HEK293 (cell line): Measurements from ENCODE around the gene DIP2C.

Experiments used
- BCL6B ChIP-seq: fragments of 450-650 bp; formaldehyde crosslinking; IDR thresholded peaks from 2 replicates; pipeline ENCODE4 v1.5.1; 2017; ENCODE audit warnings: missing biosample characterization, missing genetic modification characterization
- EGR2 ChIP-seq: fragments of 450-650 bp; formaldehyde crosslinking; IDR thresholded peaks from 2 replicates; pipeline ENCODE4 v1.5.1; 2016; ENCODE audit warnings: low read depth, missing biosample characterization, missing genetic modification characterization
- GLI4 ChIP-seq: fragments of 450-650 bp; formaldehyde crosslinking; IDR thresholded peaks from 2 replicates; pipeline ENCODE4 v1.5.1; 2016; ENCODE audit warnings: missing biosample characterization, missing genetic modification characterization
- GLIS1 ChIP-seq: fragments of 450-650 bp; formaldehyde crosslinking; IDR thresholded peaks from 2 replicates; pipeline ENCODE4 v1.5.1; 2016; ENCODE audit warnings: missing biosample characterization, missing genetic modification characterization
- OVOL3 ChIP-seq: fragments of 450-650 bp; formaldehyde crosslinking; IDR thresholded peaks from 2 replicates; pipeline ENCODE4 v1.5.1; 2016; ENCODE audit warnings: missing biosample characterization, missing genetic modification characterization
- PRDM6 ChIP-seq: fragments of 450-650 bp; formaldehyde crosslinking; IDR thresholded peaks from 2 replicates; pipeline ENCODE4 v1.5.1; 2017; ENCODE audit warnings: missing biosample characterization, missing genetic modification characterization
- REST ChIP-seq: fragments of 450-650 bp; formaldehyde crosslinking; IDR thresholded peaks from 2 replicates; pipeline ENCODE4 v1.5.1; 2016; ENCODE audit warnings: missing biosample characterization, missing genetic modification characterization
- SCRT1 ChIP-seq: fragments of 450-650 bp; formaldehyde crosslinking; IDR thresholded peaks from 2 replicates; pipeline ENCODE4 v1.5.1; 2016; ENCODE audit warnings: missing biosample characterization, missing genetic modification characterization, borderline replicate concordance
- SCRT2 ChIP-seq: fragments of 450-650 bp; formaldehyde crosslinking; IDR thresholded peaks from 2 replicates; pipeline ENCODE4 v1.5.1; 2016; ENCODE audit warnings: missing biosample characterization, missing genetic modification characterization
- SETDB1 ChIP-seq: IDR thresholded peaks from one replicate; pipeline ENCODE4 v1.6.1; 2017; ENCODE audit warnings: mild to moderate bottlenecking, low read length, moderate library complexity, mixed read lengths; ENCODE audit not compliant: insufficient read length
- YY1 ChIP-seq: fragments of 450-650 bp; formaldehyde crosslinking; IDR thresholded peaks from 2 replicates; pipeline ENCODE4 v1.5.1; 2018; ENCODE audit warnings: missing biosample characterization, missing genetic modification characterization
- ZFHX2 ChIP-seq: fragments of 450-650 bp; formaldehyde crosslinking; conservative IDR thresholded peaks from 2 replicates; pipeline ENCODE4 v1.5.1; 2016; ENCODE audit warnings: missing biosample characterization, missing genetic modification characterization
- ZFP3 ChIP-seq: fragments of 450-650 bp; formaldehyde crosslinking; IDR thresholded peaks from 2 replicates; pipeline ENCODE4 v1.5.1; 2016; ENCODE audit warnings: low read depth, missing biosample characterization, missing genetic modification characterization
- ZFP69B ChIP-seq: fragments of 450-650 bp; formaldehyde crosslinking; IDR thresholded peaks from 2 replicates; pipeline ENCODE4 v1.5.1; 2016; ENCODE audit warnings: missing biosample characterization, missing genetic modification characterization
- ZNF140 ChIP-seq: fragments of 450-650 bp; formaldehyde crosslinking; IDR thresholded peaks from 2 replicates; pipeline ENCODE4 v1.5.1; 2016; ENCODE audit warnings: missing biosample characterization, missing genetic modification characterization
- ZNF175 ChIP-seq: fragments of 450-650 bp; formaldehyde crosslinking; IDR thresholded peaks from 2 replicates; pipeline ENCODE4 v1.5.1; 2016; ENCODE audit warnings: missing biosample characterization, missing genetic modification characterization
- ZNF292 ChIP-seq: fragments of 450-650 bp; formaldehyde crosslinking; IDR thresholded peaks from 2 replicates; pipeline ENCODE4 v1.5.1; 2016; ENCODE audit warnings: low read depth, missing biosample characterization, missing genetic modification characterization, borderline replicate concordance
- ZNF416 ChIP-seq: fragments of 450-650 bp; formaldehyde crosslinking; IDR thresholded peaks from 2 replicates; pipeline ENCODE4 v1.5.1; 2016; ENCODE audit warnings: missing biosample characterization, missing genetic modification characterization
- ZNF433 ChIP-seq: fragments of 450-650 bp; formaldehyde crosslinking; IDR thresholded peaks from 2 replicates; pipeline ENCODE4 v1.5.1; 2016; ENCODE audit warnings: missing biosample characterization, missing genetic modification characterization, low read depth
- ZNF621 ChIP-seq: fragments of 450-650 bp; formaldehyde crosslinking; IDR thresholded peaks from 2 replicates; pipeline ENCODE4 v1.5.1; 2017; ENCODE audit warnings: missing biosample characterization, missing genetic modification characterization
- ZNF623 ChIP-seq: fragments of 450-650 bp; formaldehyde crosslinking; IDR thresholded peaks from 2 replicates; pipeline ENCODE4 v1.5.1; 2016; ENCODE audit warnings: missing biosample characterization, missing genetic modification characterization
- ZNF654 ChIP-seq: fragments of 450-650 bp; formaldehyde crosslinking; IDR thresholded peaks from 2 replicates; pipeline ENCODE4 v1.5.1; 2016; ENCODE audit warnings: low read depth, missing biosample characterization, missing genetic modification characterization
- ZNF843 ChIP-seq: fragments of 450-650 bp; formaldehyde crosslinking; IDR thresholded peaks from 2 replicates; pipeline ENCODE4 v1.5.1; 2016; ENCODE audit warnings: missing biosample characterization, missing genetic modification characterization
- TF ChIP-seq, protein P1 (sequence below): fragments of 450-650 bp; formaldehyde crosslinking; IDR thresholded peaks from 2 replicates; pipeline ENCODE4 v1.5.1; 2016; ENCODE audit warnings: missing biosample characterization, missing genetic modification characterization
- TF ChIP-seq, protein P2 (sequence below): fragments of 450-650 bp; formaldehyde crosslinking; conservative IDR thresholded peaks from 2 replicates; pipeline ENCODE4 v1.5.1; 2016; ENCODE audit warnings: low read depth, missing biosample characterization, missing genetic modification characterization
- TF ChIP-seq, protein P3 (sequence below): fragments of 450-650 bp; formaldehyde crosslinking; IDR thresholded peaks from 2 replicates; pipeline ENCODE4 v1.5.1; 2016; ENCODE audit warnings: missing biosample characterization, missing genetic modification characterization

The DIP2C gene

DNA sequence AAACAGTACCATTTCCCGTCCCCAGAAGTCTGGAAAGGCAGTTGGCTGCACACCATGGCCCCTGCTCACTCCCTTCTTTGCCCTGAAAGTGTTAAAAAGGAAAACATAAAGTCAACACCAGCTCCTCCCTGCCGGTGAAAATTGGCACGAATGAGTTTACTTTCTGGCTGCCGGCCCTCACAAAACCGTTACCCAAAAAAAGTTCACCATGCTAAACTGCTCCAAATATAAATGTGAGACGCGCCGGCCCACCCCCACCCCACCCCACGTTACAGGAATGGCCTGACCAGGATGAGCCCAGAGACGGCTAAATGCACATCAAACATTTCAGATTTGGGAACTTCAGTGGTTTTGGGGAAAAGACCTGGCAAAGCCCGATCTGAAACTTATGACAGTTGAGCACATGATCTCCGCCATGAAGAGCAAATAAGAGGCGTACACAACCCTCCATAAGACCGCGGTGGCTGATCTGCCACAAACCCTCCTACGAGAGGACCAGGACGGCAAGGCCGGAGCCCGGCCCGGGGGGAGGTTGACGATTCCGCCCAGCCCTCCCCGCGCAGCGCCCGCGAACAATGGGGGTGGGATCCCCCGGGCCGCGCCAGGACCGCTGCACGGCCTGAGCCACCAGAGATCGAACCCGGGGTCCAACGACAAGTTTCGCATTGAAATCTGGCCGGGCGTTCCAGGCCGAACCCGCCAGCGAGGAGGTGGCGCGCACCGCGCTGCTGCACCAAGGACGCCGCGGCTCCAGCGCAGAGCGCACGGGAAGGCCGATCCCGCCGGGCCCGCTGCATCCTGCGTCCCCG, 952 bp downstream of the DIP2C start (continued):
- TF ChIP-seq, protein P1, sequence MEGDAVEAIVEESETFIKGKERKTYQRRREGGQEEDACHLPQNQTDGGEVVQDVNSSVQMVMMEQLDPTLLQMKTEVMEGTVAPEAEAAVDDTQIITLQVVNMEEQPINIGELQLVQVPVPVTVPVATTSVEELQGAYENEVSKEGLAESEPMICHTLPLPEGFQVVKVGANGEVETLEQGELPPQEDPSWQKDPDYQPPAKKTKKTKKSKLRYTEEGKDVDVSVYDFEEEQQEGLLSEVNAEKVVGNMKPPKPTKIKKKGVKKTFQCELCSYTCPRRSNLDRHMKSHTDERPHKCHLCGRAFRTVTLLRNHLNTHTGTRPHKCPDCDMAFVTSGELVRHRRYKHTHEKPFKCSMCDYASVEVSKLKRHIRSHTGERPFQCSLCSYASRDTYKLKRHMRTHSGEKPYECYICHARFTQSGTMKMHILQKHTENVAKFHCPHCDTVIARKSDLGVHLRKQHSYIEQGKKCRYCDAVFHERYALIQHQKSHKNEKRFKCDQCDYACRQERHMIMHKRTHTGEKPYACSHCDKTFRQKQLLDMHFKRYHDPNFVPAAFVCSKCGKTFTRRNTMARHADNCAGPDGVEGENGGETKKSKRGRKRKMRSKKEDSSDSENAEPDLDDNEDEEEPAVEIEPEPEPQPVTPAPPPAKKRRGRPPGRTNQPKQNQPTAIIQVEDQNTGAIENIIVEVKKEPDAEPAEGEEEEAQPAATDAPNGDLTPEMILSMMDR: no peak
- TF ChIP-seq ZFP69B (tag by site-specific recombination): 0 out of 2 replicates have a peak, but pooled peaks have one; percentile 11
- no peak for TF ChIP-seq ZNF654 (tag by site-specific recombination)
- 0 out of 2 replicates have a peak, but pooled peaks have one; percentile 11 for TF ChIP-seq GLI4
- TF ChIP-seq ZFP3 (tag by site-specific recombination): no peak
- TF ChIP-seq ZNF623: no peak
- TF ChIP-seq ZFHX2: peak; percentile 17; the same call in 1 of the 2 replicates
- no peak for TF ChIP-seq EGR2 (tag by site-specific recombination)
- no peak for TF ChIP-seq REST
- TF ChIP-seq, protein P2, sequence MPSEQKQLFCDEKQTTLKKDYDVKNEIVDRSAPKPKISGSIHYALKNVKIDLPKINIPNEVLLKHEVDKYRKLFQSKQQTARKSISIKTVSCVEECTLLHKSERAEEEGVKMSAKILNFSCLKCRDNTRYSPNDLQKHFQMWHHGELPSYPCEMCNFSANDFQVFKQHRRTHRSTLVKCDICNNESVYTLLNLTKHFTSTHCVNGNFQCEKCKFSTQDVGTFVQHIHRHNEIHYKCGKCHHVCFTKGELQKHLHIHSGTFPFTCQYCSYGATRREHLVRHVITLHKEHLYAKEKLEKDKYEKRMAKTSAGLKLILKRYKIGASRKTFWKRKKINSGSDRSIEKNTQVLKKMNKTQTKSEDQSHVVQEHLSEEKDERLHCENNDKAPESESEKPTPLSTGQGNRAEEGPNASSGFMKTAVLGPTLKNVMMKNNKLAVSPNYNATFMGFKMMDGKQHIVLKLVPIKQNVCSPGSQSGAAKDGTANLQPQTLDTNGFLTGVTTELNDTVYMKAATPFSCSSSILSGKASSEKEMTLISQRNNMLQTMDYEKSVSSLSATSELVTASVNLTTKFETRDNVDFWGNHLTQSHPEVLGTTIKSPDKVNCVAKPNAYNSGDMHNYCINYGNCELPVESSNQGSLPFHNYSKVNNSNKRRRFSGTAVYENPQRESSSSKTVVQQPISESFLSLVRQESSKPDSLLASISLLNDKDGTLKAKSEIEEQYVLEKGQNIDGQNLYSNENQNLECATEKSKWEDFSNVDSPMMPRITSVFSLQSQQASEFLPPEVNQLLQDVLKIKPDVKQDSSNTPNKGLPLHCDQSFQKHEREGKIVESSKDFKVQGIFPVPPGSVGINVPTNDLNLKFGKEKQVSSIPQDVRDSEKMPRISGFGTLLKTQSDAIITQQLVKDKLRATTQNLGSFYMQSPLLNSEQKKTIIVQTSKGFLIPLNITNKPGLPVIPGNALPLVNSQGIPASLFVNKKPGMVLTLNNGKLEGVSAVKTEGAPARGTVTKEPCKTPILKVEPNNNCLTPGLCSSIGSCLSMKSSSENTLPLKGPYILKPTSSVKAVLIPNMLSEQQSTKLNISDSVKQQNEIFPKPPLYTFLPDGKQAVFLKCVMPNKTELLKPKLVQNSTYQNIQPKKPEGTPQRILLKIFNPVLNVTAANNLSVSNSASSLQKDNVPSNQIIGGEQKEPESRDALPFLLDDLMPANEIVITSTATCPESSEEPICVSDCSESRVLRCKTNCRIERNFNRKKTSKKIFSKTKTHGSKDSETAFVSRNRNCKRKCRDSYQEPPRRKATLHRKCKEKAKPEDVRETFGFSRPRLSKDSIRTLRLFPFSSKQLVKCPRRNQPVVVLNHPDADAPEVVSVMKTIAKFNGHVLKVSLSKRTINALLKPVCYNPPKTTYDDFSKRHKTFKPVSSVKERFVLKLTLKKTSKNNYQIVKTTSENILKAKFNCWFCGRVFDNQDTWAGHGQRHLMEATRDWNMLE (tag by site-specific recombination): no peak
- TF ChIP-seq GLIS1 (tag by site-specific recombination): no peak
- TF ChIP-seq ZNF292: no peak
- no peak for TF ChIP-seq ZNF621 (tag by site-specific recombination)
- TF ChIP-seq SCRT2 (tag by site-specific recombination): no peak
- no peak for TF ChIP-seq YY1 (tag by site-specific recombination)
- TF ChIP-seq SETDB1: no peak
- no peak for TF ChIP-seq ZNF140
- TF ChIP-seq ZNF416 (tag by site-specific recombination): no peak
- no peak for TF ChIP-seq OVOL3
- no peak for TF ChIP-seq BCL6B
- TF ChIP-seq ZNF843 (tag by site-specific recombination): no peak
- TF ChIP-seq, protein P3, sequence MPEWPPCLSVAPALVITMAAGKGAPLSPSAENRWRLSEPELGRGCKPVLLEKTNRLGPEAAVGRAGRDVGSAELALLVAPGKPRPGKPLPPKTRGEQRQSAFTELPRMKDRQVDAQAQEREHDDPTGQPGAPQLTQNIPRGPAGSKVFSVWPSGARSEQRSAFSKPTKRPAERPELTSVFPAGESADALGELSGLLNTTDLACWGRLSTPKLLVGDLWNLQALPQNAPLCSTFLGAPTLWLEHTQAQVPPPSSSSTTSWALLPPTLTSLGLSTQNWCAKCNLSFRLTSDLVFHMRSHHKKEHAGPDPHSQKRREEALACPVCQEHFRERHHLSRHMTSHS (tag by site-specific recombination): no peak
- no peak for TF ChIP-seq SCRT1
- TF ChIP-seq ZNF175 (tag by site-specific recombination): no peak
- TF ChIP-seq ZNF433 (tag by site-specific recombination): no peak
- no peak for TF ChIP-seq PRDM6 (tag by site-specific recombination)
